Skeletal muscle satellite cell (primary cell): ENCODE data around the gene COBL.

Experiments used
- H3K27me3 ChIP-seq: 2 replicates; pipeline ENCODE4 v1.7.0; 2013; ENCODE audit warnings: low read length; ENCODE audit not compliant: control insufficient read depth, insufficient read depth
- H3K36me3 ChIP-seq: 2 replicates; pipeline ENCODE4 v1.7.0; 2013; ENCODE audit warnings: mild to moderate bottlenecking, control low read depth, low read length; ENCODE audit not compliant: insufficient read depth
- H3K4me1 ChIP-seq: 2 replicates; pipeline ENCODE4 v1.7.0; 2013; ENCODE audit warnings: low read length; ENCODE audit not compliant: control insufficient read depth, insufficient read depth
- H3K4me2 ChIP-seq: 2 replicates; pipeline ENCODE4 v1.7.0; 2013; ENCODE audit warnings: mild to moderate bottlenecking, low read length
- H3K4me3 ChIP-seq: 2 replicates; pipeline ENCODE4 v1.7.0; 2013; ENCODE audit warnings: low read length
- H3K9ac ChIP-seq: 2 replicates; pipeline ENCODE4 v1.7.0; 2013; ENCODE audit warnings: mild to moderate bottlenecking, low read depth, low read length, moderate library complexity
- H3K9me3 ChIP-seq: replicated peaks from 2 replicates; pipeline ENCODE4 v1.7.0; 2013; ENCODE audit warnings: mild to moderate bottlenecking, control low read depth, low read length

Gene COBL

GRCh38 chr7:51188987-51189386 is 127.6 kb downstream of the COBL start:
- no peak overlapping the region for H3K9ac ChIP-seq
- H3K4me1 ChIP-seq: no peaks in the 10 kb centered on the region
- H3K36me3 ChIP-seq: no peaks in the 10 kb centered on the region
- H3K4me3 ChIP-seq: no peak overlapping the region
- H3K9me3 ChIP-seq: no peaks in the 10 kb centered on the region
- H3K27me3 ChIP-seq: peaks cover 3% of the 10 kb centered on the region
- H3K4me2 ChIP-seq: no peak overlapping the region

DNA sequence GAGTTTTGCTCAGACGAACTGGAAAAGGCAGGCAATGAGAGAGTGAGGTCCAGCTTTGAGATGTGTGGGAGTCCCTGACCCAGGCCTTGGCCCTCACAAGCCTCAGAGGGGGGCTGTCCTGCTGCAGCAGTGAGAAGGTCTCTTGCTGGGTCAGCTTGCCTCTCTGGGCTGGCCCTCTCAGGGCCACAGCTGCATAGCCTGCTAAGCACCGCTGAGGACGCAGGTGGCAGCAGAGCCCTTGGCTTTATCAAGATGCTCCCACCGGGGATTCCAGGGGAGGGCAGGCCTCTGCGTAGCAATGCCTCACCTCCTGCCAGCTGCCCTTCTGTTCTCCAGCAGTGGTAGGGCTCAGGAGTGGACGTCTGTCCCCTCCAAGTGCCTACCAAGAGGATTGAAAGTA is 128.7 kb downstream of the COBL start:
- H3K9me3 ChIP-seq: no peaks in the 10 kb centered on the region
- no peak overlapping the region for H3K4me3 ChIP-seq
- H3K9ac ChIP-seq: no peak overlapping the region
- no peak overlapping the region for H3K4me2 ChIP-seq
- no peaks in the 10 kb centered on the region for H3K36me3 ChIP-seq
- H3K4me1 ChIP-seq: no peaks in the 10 kb centered on the region
- peaks cover 9% of the 10 kb centered on the region for H3K27me3 ChIP-seq

DNA sequence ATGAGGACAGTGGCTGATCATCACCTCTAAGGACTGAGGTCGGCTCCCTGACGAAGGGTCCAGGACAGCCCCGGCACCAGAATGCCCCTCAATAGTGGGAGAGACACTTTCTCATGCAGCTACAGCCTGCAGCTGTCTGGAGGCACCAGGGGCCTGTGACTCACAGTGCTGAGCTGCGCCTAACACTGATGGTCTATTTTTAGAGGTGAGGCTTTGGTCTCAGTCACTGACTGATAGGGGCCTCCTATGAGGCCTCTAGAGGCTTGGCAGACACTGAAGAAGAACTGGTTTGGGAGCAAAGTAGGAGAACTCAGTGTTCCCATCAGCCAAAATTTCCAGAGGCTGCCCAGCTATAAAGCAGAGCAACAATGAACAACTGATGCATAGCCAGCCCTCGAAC is 130.1 kb downstream of the COBL start:
- no peak overlapping the region for H3K9ac ChIP-seq

DNA sequence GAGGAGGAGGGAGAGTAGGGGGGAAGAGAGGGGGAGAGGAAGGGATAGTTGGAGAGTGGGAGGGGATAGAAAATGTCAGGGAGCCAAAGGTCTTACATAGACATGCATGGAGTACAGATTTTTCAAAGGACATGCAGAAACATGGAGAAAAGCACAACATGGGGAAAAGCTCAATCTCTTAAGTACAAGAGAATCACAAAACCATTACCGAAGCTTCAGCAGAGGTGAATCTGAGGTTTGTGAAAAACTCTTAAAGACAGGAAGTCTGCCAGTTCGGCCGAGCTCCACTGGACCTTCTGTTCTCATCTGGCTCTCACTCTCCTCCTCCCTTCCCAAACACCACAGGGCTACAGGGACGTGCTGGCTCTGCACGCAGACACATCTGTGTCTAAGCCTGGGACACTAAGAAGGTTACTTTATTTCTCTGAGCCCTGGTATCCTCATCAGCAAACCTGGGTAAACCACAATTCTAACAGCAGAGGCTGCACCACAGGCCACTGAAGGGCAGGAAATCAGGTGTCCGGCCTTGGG is 133.9 kb downstream of the COBL start:
- no peak overlapping the region for H3K4me3 ChIP-seq

More for the DNA sequence above, 130.1 kb downstream of the COBL start:
- Histone ChIP-seq H3K36me3 (no peaks in the 10 kb centered on the region), H3K9me3 (no peaks in the 10 kb centered on the region), H3K4me3 (no peak overlapping the region), H3K4me2 (no peak overlapping the region), H3K4me1 (no peaks in the 10 kb centered on the region), H3K27me3 (peaks cover 14% of the 10 kb centered on the region)

GRCh38 chr7:51180092-51180491 is 136.5 kb downstream of the COBL start:
- H3K4me1 ChIP-seq: no peaks in the 10 kb centered on the region
- H3K9me3 ChIP-seq: no peaks in the 10 kb centered on the region
- no peak overlapping the region for H3K4me2 ChIP-seq
- H3K4me3 ChIP-seq: no peak overlapping the region
- H3K27me3 ChIP-seq: peaks cover 31% of the 10 kb centered on the region
- no peaks in the 10 kb centered on the region for H3K36me3 ChIP-seq
- no peak overlapping the region for H3K9ac ChIP-seq

More for the DNA sequence above, 133.9 kb downstream of the COBL start:
- H3K9me3 ChIP-seq: no peaks in the 10 kb centered on the region
- H3K4me2 ChIP-seq: no peak overlapping the region
- no peaks in the 10 kb centered on the region for H3K36me3 ChIP-seq
- no peaks in the 10 kb centered on the region for H3K4me1 ChIP-seq
- no peak overlapping the region for H3K9ac ChIP-seq
- H3K27me3 ChIP-seq: peaks cover 22% of the 10 kb centered on the region

- no peak overlapping the region for H3K4me2 ChIP-seq
- peaks cover 24% of the 10 kb centered on the region for H3K27me3 ChIP-seq
- no peaks in the 10 kb centered on the region for H3K9me3 ChIP-seq
- H3K36me3 ChIP-seq: no peaks in the 10 kb centered on the region
- no peaks in the 10 kb centered on the region for H3K4me1 ChIP-seq
- H3K4me3 ChIP-seq: no peak overlapping the region
- H3K9ac ChIP-seq: no peak overlapping the region
Observed at GRCh38 chr7:51175992-51176388, 140.6 kb downstream of the COBL start.

- Histone ChIP-seq H3K4me3 (no peak overlapping the region), H3K9me3 (no peaks in the 10 kb centered on the region), H3K36me3 (no peaks in the 10 kb centered on the region), H3K4me2 (no peak overlapping the region), H3K4me1 (no peaks in the 10 kb centered on the region), H3K9ac (no peak overlapping the region), H3K27me3 (peaks cover 29% of the 10 kb centered on the region)
Observed at GRCh38 chr7:51175316-51175991, 141.2 kb downstream of the COBL start.

DNA sequence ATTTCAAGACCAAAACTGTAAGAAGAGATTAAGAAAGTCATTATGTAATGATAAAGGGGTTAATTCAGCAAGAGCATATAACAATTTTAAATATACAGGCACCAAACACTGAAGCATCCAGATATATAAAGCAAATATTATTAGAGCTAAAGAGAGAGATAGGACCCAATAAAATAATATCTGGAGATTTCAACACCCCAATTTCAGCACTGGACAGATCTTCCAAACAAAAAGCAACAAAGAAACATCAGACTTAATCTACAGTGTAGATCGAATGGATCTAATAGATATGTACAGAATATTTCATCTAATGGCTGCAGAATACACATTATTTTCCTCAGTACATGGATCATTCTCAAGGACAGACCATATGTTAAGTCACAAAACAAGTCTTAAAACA is 151.3 kb downstream of the COBL start:
- Histone ChIP-seq H3K4me1 (no peaks in the 10 kb centered on the region), H3K9me3 (no peaks in the 10 kb centered on the region), H3K9ac (no peak overlapping the region), H3K4me2 (no peak overlapping the region), H3K4me3 (no peak overlapping the region), H3K36me3 (no peaks in the 10 kb centered on the region), H3K27me3 (peaks cover 3% of the 10 kb centered on the region)

- no peaks in the 10 kb centered on the region for H3K4me1 ChIP-seq
- no peak overlapping the region for H3K9ac ChIP-seq
- H3K27me3 ChIP-seq: peaks cover 13% of the 10 kb centered on the region
- no peak overlapping the region for H3K4me3 ChIP-seq
- peak overlapping the region; percentile 22 for H3K4me2 ChIP-seq
- H3K36me3 ChIP-seq: no peaks in the 10 kb centered on the region
- no peaks in the 10 kb centered on the region for H3K9me3 ChIP-seq
Observed at GRCh38 chr7:51162724-51163329, 153.8 kb downstream of the COBL start.

DNA sequence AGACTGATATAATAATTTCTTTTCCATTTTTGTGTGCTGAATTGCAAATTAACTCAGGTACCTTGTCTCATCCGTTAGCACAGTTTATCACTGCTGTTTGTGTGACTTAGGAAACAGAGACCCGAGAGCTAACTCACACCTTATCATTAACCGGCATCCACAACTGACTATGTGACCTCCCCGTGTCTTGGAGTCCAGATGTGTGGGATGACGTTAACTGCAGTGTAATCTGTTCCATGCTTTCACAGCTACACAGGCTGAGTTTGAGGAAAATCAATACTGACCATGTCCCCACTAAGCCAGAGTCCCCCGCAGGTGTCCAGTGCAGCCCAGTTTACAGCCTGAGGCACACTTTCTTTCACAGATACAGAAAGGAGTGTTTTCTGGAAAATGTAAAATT is 154.7 kb downstream of the COBL start:
- Histone ChIP-seq H3K9me3 (no peaks in the 10 kb centered on the region), H3K4me1 (no peaks in the 10 kb centered on the region), H3K9ac (no peak overlapping the region), H3K36me3 (no peaks in the 10 kb centered on the region), H3K4me2 (no peak overlapping the region), H3K4me3 (no peak overlapping the region), H3K27me3 (peaks cover 17% of the 10 kb centered on the region)

DNA sequence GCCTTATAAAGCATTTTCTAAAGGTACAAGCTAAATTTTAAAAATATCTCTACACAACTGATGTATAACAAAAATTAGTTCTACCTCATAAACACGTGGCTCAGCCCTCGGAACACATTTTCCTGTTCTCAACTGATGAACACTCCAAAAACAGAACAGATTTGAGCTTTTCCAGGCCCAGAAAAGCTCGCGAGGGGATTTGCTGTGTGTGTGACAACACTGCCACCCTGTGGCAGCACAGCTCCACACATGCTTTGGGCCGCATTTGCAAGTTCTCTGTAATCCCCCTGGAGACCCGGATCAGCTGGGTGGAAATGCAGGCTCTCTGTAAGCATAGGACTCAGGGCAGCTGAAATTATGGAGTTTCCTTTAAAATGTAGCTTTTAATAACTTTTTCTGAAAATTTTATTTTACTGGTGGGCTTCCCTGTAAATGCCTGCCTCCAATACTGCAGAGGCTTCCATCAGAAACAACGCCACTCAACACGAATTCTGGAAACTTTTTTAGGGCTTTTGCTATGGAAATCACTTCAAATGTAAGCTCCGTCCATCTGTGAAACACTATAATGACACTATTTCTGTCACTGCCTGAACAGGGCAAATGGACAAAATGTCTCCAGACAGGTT is 155.5 kb downstream of the COBL start:
- H3K9ac ChIP-seq: no peak overlapping the region
- H3K27me3 ChIP-seq: peaks cover 25% of the 10 kb centered on the region
- no peak overlapping the region for H3K4me3 ChIP-seq
- no peaks in the 10 kb centered on the region for H3K9me3 ChIP-seq
- H3K4me2 ChIP-seq: no peak overlapping the region
- no peaks in the 10 kb centered on the region for H3K4me1 ChIP-seq
- no peaks in the 10 kb centered on the region for H3K36me3 ChIP-seq
